Sigmoid colon (tissue), 4 donors: Measurements from ENCODE around the gene REEP3.

Source experiments
- CTCF ChIP-seq, 4 experiments: fragments of 450-650 bp in 3 of 4; fragments of 200-600 bp in 1 of 4; IDR thresholded peaks; one replicate each; pipeline ENCODE4 v1.5.1; 2016 to 2019; ENCODE audit warnings: antibody characterized with exemption in 4 of 4, mild to moderate bottlenecking in 3 of 4, moderate library complexity in 2 of 4
- EP300 ChIP-seq, 4 donors: sonication (generic); formaldehyde crosslinking; IDR thresholded peaks; one replicate each; pipeline ENCODE4 v1.6.1; 2017; ENCODE audit warnings: antibody characterized with exemption in 4 of 4
- POLR2A ChIP-seq, 2 donors: fragments of 450-650 bp; IDR thresholded peaks; one replicate each; pipeline ENCODE4 v1.6.1; 2016; ENCODE audit warnings: antibody characterized with exemption in 2 of 2, mild to moderate bottlenecking in 2 of 2, moderate library complexity in 2 of 2

DNA sequence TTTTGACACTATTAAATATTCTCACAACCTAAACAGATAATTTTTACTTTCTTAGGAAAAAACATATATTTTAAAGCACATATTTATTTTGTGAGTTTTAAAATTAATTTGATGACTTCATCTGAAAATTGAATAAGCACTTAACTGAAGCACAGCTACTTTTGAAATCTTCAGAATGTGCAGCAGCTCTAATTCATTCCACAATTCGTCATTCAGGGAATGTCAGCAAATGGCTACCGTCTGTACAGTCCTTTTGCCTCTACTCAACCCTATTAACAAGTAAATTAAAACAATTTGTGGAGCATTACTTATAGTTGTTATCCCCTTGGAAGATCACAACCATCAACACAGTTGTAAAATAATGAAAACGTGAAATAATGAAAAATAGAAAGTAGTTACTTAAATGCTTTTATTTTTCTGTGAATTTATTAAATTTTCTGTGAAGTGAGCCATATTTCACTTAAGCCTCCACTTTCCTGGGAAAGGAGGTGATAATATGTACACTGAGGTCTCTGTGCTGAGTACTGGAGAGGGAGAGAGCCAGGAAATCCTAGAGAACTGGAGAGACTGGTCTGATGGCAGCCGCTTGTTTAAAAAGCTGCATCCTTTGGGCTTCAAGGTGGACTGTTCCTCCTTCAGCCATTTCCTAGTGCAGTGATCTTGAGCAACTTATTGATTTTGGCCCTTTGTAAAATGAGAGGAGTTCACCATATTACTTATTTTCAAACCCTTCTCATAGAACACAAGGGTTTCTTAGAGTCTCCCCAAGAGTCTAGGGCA, 70.6 kb downstream of the REEP3 start:
- TF ChIP-seq POLR2A (IDR thresholded peaks at IDR 0.05) (no peak), EP300 (IDR thresholded peaks at IDR 0.05) (no peak), CTCF (IDR thresholded peaks at IDR 0.05) (no peak)
